Endothelial cell of umbilical vein (primary cell): ENCODE results near the gene ATP5ME. TPM values are rescaled to one million over a fixed set of nuclear protein-coding genes. Genes with fewer than 3 reads are reported as not detected.

ENCODE experiments used
- BruUV-seq: library from RNA; stranded (reverse); fragments of 400-500 nt; replicated peaks from 2 replicates; lab custom pipeline; 2021; lab: Mats Ljungman, UMichigan
- CTCF ChIA-PET: fragments of 300-600, 350-600 bp; sonication (Branson Sonifier 250); formaldehyde crosslinking; loops from one replicate; lab custom pipeline; 2021; ENCODE audit warnings: antibody characterized with exemption, inconsistent platforms; lab: Charles Lee
- POLR2A ChIA-PET: fragments of 300-600, 350-600 bp; sonication (Branson Sonifier 250); formaldehyde crosslinking; loops from one replicate; lab custom pipeline; 2021; ENCODE audit warnings: antibody characterized with exemption, inconsistent platforms; lab: Charles Lee
- DNase-seq: peaks from one replicate; pipeline ENCODE4 v3.0.0-alpha.2; 2011; ENCODE audit warnings: low read depth, low spot score
- FAIRE-seq: peaks from 2 replicates; lab custom pipeline; 2011; peaks lifted over from hg19 to GRCh38; lab: Jason Lieb, UNC
- H2AFZ ChIP-seq: 2 replicates; pipeline ENCODE4 v1.6.0; 2012; ENCODE audit warnings: low read depth, low read length, control low read depth, inconsistent platforms
- H3K27ac ChIP-seq: 2 replicates; pipeline ENCODE4 v1.5.1; 2011; ENCODE audit warnings: low read depth, mild to moderate bottlenecking, control low read depth, low read length, moderate library complexity; ENCODE audit not compliant: insufficient read depth
- H3K27me3 ChIP-seq, 2 experiments: 2 replicates each; pipeline versions ENCODE4 v1.6.0 to v1.6.1; 2011; ENCODE audit warnings: low read length in 2 of 2, mixed read lengths in 1 of 2; ENCODE audit not compliant: control insufficient read depth in 2 of 2, insufficient read depth in 2 of 2
- H3K36me3 ChIP-seq, 2 experiments: 2 replicates in 1 of 2; 3 replicates in 1 of 2; pipeline ENCODE4 v1.5.1; 2011; ENCODE audit warnings: low read length in 2 of 2, mild to moderate bottlenecking in 1 of 2, moderate library complexity in 1 of 2; ENCODE audit not compliant: control insufficient read depth in 2 of 2, insufficient read depth in 2 of 2; ENCODE audit errors: extremely low read depth in 1 of 2
- H3K4me1 ChIP-seq: 3 replicates; pipeline ENCODE4 v1.5.1; 2011; ENCODE audit warnings: mild to moderate bottlenecking, low read length; ENCODE audit not compliant: control insufficient read depth, insufficient read depth; ENCODE audit errors: extremely low read depth
- H3K4me2 ChIP-seq: 2 replicates; pipeline ENCODE4 v1.6.1; 2011; ENCODE audit warnings: low read length, control low read depth, mixed read lengths; ENCODE audit not compliant: insufficient read depth
- H3K4me3 ChIP-seq, 3 experiments: fragments of 200-600 bp in 1 of 3; sonication (generic), shearing (Covaris generic) in 1 of 3; replicated peaks in 1 of 3; 2 replicates each; pipeline ENCODE4 v1.5.1; 2011 to 2016; ENCODE audit warnings: control low read depth in 3 of 3, low read length in 3 of 3, mild to moderate bottlenecking in 2 of 3, inconsistent platforms in 1 of 3, low read depth in 1 of 3, moderate library complexity in 1 of 3; ENCODE audit not compliant: insufficient read depth in 1 of 3
- H3K79me2 ChIP-seq: 2 replicates; pipeline ENCODE4 v1.6.0; 2012; ENCODE audit warnings: low read length, inconsistent platforms; ENCODE audit not compliant: control insufficient read depth, insufficient read depth
- H3K9ac ChIP-seq: replicated peaks from 2 replicates; pipeline ENCODE3; 2011; ENCODE audit warnings: low read length, control low read depth; ENCODE audit not compliant: insufficient read depth; ENCODE audit errors: extremely low read depth
- H3K9me1 ChIP-seq: replicated peaks from 3 replicates; pipeline ENCODE4 v1.6.0; 2011; ENCODE audit warnings: mild to moderate bottlenecking, low read length; ENCODE audit not compliant: control insufficient read depth, insufficient read depth; ENCODE audit errors: extremely low read depth
- H3K9me3 ChIP-seq: replicated peaks from 2 replicates; pipeline ENCODE4 v1.5.1; 2012; ENCODE audit warnings: low read length, inconsistent platforms; ENCODE audit not compliant: control insufficient read depth, insufficient read depth
- H4K20me1 ChIP-seq: replicated peaks from 2 replicates; pipeline ENCODE3; 2011; ENCODE audit warnings: mild to moderate bottlenecking, low read length; ENCODE audit not compliant: control insufficient read depth, insufficient read depth; ENCODE audit errors: extremely low read depth
- EZH2 ChIP-seq: IDR thresholded peaks from 2 replicates; pipeline ENCODE4 v1.6.1; 2012; ENCODE audit warnings: borderline replicate concordance, low read depth, mild to moderate bottlenecking, moderate library complexity, low read length, inconsistent platforms; ENCODE audit not compliant: severe bottlenecking
- FOS ChIP-seq: IDR thresholded peaks from 2 replicates; pipeline ENCODE4 v1.6.1; 2011; ENCODE audit warnings: mild to moderate bottlenecking, low read length, moderate library complexity, borderline replicate concordance; ENCODE audit not compliant: insufficient read depth
- GATA2 ChIP-seq: IDR thresholded peaks from 2 replicates; pipeline ENCODE4 v1.7.0; 2011; ENCODE audit warnings: low read depth, mild to moderate bottlenecking, moderate library complexity, mixed read lengths, low read length; ENCODE audit not compliant: insufficient read length, insufficient read depth
- JUN ChIP-seq: IDR thresholded peaks from 2 replicates; pipeline ENCODE4 v1.6.1; 2011; ENCODE audit warnings: borderline replicate concordance, low read depth; ENCODE audit not compliant: insufficient read length, insufficient read depth
- MYC ChIP-seq: IDR thresholded peaks from one replicate; pipeline ENCODE4 v1.6.1; 2011; ENCODE audit warnings: mild to moderate bottlenecking, low read depth, low read length
- POLR2A ChIP-seq: IDR thresholded peaks from 2 replicates; pipeline ENCODE4 v1.6.1; 2012; ENCODE audit warnings: low read depth, mild to moderate bottlenecking, control low read depth, low read length
- POLR2AphosphoS5 ChIP-seq: IDR thresholded peaks from 2 replicates; pipeline ENCODE4 v1.6.1; 2012; ENCODE audit warnings: low read depth, mild to moderate bottlenecking, control low read depth, low read length, moderate library complexity; ENCODE audit not compliant: insufficient read depth
- dilution Hi-C: fragments of 300-500 bp; cut with MboI; formaldehyde crosslinking; loops from one replicate; pipeline ENCODE4 v1.15.0; 2019; ENCODE audit warnings: low sequenced_read_pairs; ENCODE audit not compliant: extremely low pct_ligation_motif_present
- intact Hi-C: fragments of 100-400 bp; cut with micrococcal nuclease; formaldehyde crosslinking; loops from one replicate; pipeline ENCODE4 v1.10.0; 2022
- polyA plus RNA-seq, 4 experiments: library from polyadenylated mRNA; depleted of rRNA in 3 of 4; stranded (reverse) in 3 of 4; unstranded in 1 of 4; fragments of >200 nt; gene quantifications; 2 replicates each; pipeline versions ENCODE4 v1.2.1 to v1.2.3, GENCODE V29; 2011 to 2012; ENCODE audit warnings: missing spikeins in 1 of 4
- total RNA-seq: library from RNA; stranded (reverse); gene quantifications from 2 replicates; pipeline ENCODE4 v1.2.3, GENCODE V29; 2021
- TF ChIP-seq, protein P1 (sequence below): IDR thresholded peaks from 2 replicates; pipeline ENCODE4 v1.6.1; 2011; ENCODE audit not compliant: insufficient read depth, insufficient read length
- TF ChIP-seq, protein P2 (sequence below), 2 donors: IDR thresholded peaks; 1 replicate in 1 of 2; 2 replicates in 1 of 2; pipeline ENCODE4 v1.5.1; 2011; ENCODE audit warnings: low read length in 2 of 2, mild to moderate bottlenecking in 2 of 2, moderate library complexity in 2 of 2, control low read depth in 1 of 2, inconsistent platforms in 1 of 2, low read depth in 1 of 2; ENCODE audit not compliant: insufficient read depth in 1 of 2; ENCODE audit errors: extremely low read depth in 1 of 2

ATP5ME gene
- total and polyA plus RNA-seq, 2 donors (not counting 3 experiments of a cell fraction or from before 2014, with no cell fraction given) = 303 to 304 TPM

GRCh38 chr4:650461-650860, 23.6 kb downstream of the ATP5ME start:
- no peaks in the 10 kb centered on the region for H3K4me1 ChIP-seq
- no peaks in the 10 kb centered on the region for H3K27me3 ChIP-seq
- no peaks in the 10 kb centered on the region for H3K79me2 ChIP-seq
- no peak overlapping the region for H3K4me3 ChIP-seq
- CTCF ChIA-PET = no interaction called here
- POLR2A ChIA-PET = no interaction called here
- no peaks in the 10 kb centered on the region for H3K9me1 ChIP-seq
- dilution Hi-C loops (no loop called here), intact Hi-C loops (no loop called here)
- BruUV-seq = no TSS peak
- H2AFZ ChIP-seq = no peak overlapping the region
- no peaks in the 10 kb centered on the region for H3K36me3 ChIP-seq
- no peak overlapping the region for H3K27ac ChIP-seq
- no peak overlapping the region for H3K9ac ChIP-seq
- FAIRE-seq = no peak
- H4K20me1 ChIP-seq = no peaks in the 10 kb centered on the region
- TF ChIP-seq GATA2 (no peak), POLR2A (no peak), JUN (no peak), MYC (no peak), EZH2 (no peak), POLR2AphosphoS5 (no peak), FOS (no peak)
- TF ChIP-seq, protein P1, sequence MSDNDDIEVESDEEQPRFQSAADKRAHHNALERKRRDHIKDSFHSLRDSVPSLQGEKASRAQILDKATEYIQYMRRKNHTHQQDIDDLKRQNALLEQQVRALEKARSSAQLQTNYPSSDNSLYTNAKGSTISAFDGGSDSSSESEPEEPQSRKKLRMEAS = no peak
- TF ChIP-seq, protein P2, sequence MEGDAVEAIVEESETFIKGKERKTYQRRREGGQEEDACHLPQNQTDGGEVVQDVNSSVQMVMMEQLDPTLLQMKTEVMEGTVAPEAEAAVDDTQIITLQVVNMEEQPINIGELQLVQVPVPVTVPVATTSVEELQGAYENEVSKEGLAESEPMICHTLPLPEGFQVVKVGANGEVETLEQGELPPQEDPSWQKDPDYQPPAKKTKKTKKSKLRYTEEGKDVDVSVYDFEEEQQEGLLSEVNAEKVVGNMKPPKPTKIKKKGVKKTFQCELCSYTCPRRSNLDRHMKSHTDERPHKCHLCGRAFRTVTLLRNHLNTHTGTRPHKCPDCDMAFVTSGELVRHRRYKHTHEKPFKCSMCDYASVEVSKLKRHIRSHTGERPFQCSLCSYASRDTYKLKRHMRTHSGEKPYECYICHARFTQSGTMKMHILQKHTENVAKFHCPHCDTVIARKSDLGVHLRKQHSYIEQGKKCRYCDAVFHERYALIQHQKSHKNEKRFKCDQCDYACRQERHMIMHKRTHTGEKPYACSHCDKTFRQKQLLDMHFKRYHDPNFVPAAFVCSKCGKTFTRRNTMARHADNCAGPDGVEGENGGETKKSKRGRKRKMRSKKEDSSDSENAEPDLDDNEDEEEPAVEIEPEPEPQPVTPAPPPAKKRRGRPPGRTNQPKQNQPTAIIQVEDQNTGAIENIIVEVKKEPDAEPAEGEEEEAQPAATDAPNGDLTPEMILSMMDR (IDR thresholded peaks at IDR 0.05; ENCODE audit: extremely low read depth in 1 of 2, insufficient read depth in 1 of 2, low read depth in 1 of 2, low read length in 2 of 2) = no peak
- DNase-seq = no peak
- H3K4me2 ChIP-seq = no peak overlapping the region
- no peaks in the 10 kb centered on the region for H3K9me3 ChIP-seq
